Heart left ventricle (tissue), 13 donors: ENCODE measurements around the gene GPRIN3.

Experiments used
- CTCF ChIP-seq, 12 donors: fragments of 200-600 bp; sonication (generic) in 4 of 12; IDR thresholded peaks; one replicate each; pipeline versions ENCODE4 v1.5.0 to v1.8.0; 2018 to 2022; ENCODE audit warnings: antibody characterized with exemption in 12 of 12, mild to moderate bottlenecking in 5 of 12
- POLR2A ChIP-seq, 2 donors: fragments of 450-650 bp; IDR thresholded peaks; one replicate each; pipeline ENCODE4 v1.6.1; 2017; ENCODE audit warnings: antibody characterized with exemption in 2 of 2, mild to moderate bottlenecking in 2 of 2, moderate library complexity in 2 of 2
- donor health status: ischemic (EF 13 %, LVEDD 7.1; RV severe dilation, severe dysfunction).
- donor health status: DM: no; HTN: yes; CAD: no.
- donor health status: DM: no; HTN: no; CAD: no.
- donor health status: ischemic (EF 25% LVEDD 6.9; RV normal size, moderate dysfunction).
- donor health status: ischemic (EF 25% LVEDD 5.7; RV mildly dilated, moderate dysfunction).
- donor health status: ischemic (EF 35%, LVEDD 5.7; RV mildly dilated, moderate dysfunction).
- donor health status: nonischemic (EF 11% LVEDD 7.7; RV severe dilation, severe dysfunction).
- donor health status: DM: yes; HTN: yes; CAD: no.
- donor health status: PGD.
- donor health status: ischemic (EF 29% LVEDD 5.4; RV normal size, mild dysfunction).
- donor health status: nonischemic (EF 23%, LVEDD 6.1; RV moderate dilation, normal function).

GRCh38 chr4:89277412-89277811 is 30.2 kb downstream of the GPRIN3 start:
- TF ChIP-seq POLR2A (IDR thresholded peaks at IDR 0.05) (no peak), CTCF (IDR thresholded peaks at IDR 0.05) (no peak)
